HG03442 (cell line): Measurements from ENCODE around the gene CCL21.

ENCODE experiments used
- ATAC-seq: cut with Tn5 transposase; IDR thresholded peaks from one replicate; pipeline ENCODE4 v1.9.1; 2021; ENCODE audit warnings: mild to moderate bottlenecking, moderate library complexity; ENCODE audit not compliant: unreplicated experiment

The CCL21 gene

DNA sequence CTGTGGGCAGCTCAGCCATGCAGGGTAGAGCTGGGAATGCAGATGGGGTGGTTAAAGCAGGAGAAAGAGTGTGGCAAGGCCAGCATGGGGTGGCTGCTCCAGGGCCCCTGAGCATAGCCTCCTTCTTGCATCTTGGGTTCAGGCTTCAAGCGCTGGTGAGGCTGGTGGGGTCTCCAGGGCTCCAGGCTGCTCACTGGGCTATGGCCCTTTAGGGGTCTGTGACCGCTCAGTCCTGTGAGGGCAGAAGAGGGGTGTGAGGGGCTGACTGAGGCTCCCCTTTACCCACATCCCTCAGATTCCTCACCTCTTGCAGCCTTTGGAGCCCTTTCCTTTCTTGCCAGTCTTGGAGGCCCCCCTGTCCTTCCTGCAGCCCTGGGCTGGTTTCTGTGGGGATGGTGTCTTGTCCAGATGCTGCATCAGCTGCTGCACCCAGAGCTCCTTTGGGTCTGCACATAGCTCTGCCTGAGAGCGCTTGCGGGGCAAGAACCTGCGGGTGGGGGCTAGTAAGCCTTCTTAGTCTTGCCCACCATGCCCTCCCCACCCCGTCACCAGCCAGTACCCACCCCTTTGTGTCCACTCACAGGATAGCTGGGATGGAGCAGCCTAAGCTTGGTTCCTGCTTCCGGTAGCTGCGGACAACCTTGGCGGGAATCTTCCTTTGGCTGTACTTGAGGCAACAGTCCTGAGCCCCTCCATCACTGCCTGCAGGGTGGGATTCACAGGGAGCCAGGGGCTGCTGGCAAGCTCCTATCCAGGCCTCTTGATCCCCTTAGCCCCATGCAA lies 549 bp downstream of the CCL21 start:
- ATAC-seq: no peak

DNA sequence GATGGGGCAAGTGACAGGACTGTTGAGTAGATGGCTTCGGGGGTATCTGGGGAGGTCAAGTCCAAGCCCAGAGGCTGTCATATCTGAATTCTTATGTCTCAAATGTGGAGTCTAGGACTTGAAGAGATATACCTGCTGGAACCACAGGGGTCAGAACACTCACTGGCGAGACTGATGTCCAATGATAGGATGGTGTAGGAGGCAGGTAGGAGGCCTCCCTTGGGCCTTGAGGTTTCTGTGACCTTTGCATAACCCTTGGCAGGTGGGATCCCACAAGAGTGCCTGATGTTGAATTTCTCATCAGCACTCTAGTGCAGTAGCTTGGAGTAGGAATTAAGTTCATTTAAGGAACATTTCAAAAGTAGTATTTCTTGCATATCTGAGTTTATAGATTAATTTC lies 2.8 kb downstream of the CCL21 start:
- ATAC-seq: no peak

DNA sequence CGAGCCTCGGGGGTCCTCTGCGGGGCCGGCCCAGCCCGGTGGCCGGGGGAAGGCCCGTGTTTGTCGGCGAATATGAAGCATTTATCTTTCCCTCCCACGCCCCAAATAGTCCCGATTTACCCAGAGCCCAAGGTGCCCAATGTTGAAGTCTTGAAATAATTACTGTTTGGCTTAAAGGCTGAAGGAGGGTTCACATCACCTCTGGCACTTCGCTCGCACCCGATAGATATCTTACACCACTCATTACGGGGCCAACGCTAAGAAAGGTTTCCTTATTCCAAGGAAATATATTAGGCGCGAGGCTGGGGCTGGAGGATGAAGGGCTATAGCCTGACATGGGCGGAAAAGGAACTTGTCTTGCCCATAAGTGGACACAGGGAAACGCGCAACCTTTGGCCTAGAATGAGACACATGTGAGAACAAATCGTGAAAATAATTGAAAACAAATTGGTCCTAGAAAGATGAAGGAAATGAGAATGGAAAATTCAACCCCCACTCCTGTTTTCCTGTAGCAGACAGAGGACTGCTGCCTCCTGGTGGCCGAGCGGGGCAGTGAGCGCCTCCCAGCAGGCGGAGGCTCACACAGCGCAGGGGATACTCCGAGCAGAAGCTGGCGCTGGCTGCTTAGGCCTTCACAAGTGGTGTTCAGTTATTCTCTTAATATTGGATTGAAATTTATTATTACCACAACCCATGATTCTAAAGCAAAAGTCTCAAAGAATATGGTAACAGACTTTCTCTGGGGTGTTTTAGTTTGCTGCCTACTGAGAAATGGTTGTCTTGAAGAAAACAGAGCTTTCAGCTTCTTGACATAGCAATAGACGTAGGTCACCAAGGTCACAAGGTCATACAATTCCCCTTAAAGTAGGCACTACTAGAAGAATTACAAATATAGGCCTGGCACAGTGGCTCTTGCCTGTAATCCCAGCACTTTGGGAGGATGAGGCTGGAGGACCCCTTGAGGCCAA lies 7.9 kb downstream of the CCL21 start:
- no peak for ATAC-seq

DNA sequence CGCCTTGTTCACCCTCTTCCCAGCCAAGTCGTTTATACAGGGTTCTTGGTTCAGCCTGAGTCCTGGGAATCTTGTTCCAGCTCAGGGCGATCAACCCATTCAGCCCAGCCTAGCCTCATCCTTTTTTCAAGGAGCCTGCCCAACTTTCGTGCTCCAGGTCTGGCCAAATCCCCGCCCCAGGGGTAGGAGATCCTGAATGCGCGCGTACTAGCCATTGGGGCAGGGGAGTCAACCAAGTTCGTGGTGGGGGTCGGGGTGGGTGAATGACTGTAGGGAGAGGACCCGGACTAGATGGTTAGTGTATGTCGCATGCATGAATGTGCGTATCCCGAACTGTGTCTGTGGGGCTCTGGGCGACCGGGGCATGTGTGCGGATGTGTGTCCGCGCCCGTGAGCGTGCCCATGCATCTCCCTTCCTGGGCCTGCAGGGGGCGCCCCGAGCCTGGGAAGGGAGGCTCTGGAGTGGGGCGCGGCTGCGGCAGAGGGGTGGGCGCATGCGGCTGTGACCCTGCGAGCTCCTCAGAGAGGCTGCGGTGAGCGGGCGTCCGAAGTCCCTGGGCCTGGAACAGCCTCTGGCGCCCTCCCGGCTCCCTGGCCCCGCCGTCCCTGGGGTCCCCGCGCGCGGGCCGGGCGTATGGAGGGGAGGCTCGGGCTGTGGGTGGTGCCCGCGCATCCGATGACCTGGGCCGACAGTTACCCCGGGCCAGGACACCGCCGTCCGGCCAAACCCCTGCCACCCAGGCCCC lies 8.7 kb downstream of the CCL21 start:
- ATAC-seq: peak; percentile 59

DNA sequence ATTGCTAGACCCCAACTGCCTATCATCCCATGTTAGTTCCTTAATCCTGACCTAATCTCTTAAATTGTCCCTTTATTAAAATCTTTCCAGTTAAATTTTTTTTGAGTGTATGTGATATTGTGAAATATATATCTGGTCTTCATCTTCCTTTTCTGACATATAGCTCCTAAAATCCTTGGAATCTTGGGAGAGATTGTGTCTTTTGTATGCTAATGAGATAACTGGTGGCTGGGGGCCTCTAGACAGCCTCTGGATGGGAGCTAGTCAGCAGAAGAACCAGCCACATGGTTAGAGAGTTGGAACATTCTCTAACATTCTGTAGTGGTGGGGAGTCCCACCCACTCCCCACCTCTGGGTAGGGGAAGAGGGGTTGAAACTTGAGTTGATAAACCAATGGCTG lies 15.1 kb downstream of the CCL21 start:
- ATAC-seq: no peak

DNA sequence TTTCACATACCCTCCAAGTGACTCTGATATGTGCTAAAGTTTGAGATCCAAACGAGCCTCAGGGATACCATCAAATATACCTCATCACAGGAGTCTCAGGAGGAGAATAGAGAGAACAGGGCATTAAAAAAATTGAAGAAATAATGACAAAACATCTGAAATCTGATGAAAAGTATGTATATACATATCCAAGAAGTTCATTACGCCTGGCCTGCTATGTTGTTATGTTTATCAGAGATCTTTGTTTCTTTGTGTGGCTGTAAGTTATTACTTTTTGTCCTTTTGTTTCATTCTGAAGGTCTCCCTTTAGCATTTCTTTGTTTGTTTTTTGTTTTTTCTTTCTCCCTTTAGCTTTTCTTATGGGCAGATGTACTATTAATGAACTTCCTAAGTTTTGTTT lies 16.4 kb downstream of the CCL21 start:
- ATAC-seq: no peak

DNA sequence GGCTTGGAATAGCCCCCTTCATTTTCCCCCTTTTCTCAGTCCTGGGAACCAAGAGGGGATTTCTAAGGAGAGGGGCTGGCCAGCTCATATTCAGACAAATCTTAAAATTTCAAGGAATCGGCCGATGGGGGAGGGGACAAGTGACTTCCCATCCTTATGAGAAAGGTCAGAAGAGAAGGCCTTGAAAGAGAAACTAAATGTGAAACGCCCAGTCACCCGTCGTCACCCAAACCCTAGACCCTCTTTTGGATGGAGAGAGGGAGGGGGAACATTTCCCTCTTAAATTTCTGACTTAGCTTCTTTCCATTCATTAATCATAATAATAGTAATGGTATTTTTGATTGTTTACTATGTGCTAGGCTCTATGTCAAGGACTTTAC lies 18.0 kb downstream of the CCL21 start:
- ATAC-seq: no peak

DNA sequence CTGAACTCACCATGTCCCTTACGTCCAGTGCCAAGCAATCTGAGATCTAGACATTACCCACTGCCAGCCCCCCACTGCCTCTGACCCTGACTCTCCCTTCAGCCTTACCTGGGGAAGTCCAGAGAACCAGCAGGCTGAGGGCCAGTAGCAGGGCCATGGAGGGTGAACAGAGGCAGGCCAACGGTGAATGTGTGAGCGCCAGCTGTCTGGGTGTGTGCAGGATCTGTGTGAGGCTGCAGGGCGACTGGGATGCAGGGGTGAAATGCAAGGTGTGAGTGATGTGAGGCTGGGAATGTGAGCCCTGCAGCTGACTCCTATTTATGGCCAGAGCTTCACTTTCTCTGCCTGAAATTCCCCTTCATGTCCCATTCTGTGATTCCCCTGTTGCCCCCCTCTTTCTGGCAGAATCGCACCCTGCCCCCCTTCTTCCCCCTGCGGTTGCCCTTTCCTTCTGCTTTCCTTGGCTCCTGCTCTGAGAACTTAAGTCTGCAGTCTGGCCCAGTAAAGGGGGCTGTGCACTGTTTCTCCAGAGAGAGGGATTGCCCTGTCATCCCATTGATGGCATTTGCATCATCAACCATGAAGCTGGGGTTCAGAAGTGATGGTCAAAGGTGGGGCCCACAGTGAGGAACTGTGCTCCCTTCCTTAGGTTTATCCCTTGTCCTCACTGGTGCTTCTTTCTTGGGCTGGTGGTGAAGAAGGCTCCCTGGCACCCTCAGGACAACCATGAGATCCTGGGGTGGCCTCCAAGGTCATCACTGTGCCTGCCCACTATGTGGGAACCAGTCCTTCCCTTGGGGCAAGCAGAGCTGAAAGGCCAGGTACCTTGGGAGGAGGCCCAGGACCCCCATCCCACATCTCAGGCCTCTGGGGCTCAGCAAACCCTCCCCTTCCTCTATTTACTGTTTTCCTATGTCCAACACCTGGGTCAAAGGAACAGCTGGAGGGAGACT lies 18.7 kb downstream of the CCL21 start, which contains the start of gene CCL19:
CCL19 (minus strand) TSS at position 294 of the 953 bp plus-strand sequence; CDS start at position 157, 137 bp downstream.
- ATAC-seq: no peak

DNA sequence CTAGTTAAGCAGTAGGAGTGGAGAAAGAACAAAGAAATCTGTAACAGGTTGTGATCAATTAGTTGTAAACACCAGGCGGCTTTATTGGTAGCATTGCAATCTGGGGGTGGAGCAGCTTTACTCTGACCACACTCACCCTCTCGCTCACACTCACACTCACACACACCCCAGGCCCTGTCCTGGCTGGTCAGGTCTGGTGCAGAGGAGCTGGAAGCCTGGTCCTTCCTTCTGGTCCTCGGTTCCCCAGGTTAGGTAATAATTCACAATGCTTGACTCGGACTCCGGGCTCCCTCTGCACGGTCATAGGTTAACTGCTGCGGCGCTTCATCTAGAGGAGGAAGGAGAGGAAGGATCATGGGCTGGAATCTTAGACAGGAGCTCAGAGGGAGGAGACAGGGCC lies 20.4 kb downstream of the CCL21 start:
- no peak for ATAC-seq

DNA sequence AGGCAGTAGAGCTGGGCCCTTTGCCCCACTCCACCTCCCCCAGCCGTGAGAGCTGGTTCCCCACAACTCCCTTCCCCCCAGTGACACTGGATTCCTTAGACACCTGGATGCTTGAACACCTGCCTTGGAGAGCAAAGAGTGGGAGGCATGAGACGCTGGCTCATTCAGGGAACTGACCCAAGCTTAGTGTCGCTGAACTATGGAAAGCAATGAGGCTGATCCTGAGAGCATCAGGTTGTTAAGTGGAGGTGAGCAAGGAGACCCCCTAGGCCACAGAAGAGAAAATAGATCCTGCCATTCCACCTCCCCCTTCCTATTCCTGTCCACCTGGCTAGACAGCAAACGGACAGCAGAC lies 20.8 kb downstream of the CCL21 start:
- ATAC-seq: no peak

DNA sequence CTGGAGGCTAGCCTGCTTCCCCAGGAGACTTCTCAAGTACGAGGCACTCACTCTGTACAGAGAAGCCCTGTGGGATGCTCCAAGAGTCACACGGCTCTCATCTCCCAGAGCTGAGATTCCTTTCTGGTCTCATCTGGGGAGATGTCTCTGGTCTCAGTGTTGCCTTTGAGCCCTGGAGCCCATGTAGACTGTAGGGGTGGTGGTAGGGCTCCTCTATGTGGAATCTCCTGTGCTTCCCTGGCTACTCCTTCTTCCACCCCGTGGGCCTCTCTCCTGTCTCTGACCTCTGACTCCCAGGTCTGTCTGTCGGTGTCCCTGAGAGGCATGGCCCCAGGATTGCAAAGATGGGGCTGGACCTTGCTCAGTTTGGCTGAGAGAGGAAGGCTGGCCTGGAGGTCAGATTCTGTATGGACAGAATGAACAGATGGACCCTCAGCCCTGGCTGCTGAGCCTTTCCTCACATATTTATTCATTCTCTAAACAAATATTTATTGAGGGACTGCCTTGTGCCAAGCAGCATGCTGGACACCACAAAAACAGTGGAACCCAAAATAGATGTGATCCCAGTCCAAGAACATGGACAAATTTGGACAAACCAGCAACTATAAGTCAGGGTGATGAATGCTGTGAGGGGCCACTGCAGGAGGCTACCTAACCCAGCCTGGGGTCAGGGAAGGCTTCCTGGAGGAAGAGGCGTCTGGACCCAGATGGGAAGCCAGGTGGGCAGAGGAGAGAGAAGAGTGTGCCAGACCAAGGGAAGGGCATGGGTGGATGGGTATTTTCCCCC lies 21.4 kb downstream of the CCL21 start:
- no peak for ATAC-seq

DNA sequence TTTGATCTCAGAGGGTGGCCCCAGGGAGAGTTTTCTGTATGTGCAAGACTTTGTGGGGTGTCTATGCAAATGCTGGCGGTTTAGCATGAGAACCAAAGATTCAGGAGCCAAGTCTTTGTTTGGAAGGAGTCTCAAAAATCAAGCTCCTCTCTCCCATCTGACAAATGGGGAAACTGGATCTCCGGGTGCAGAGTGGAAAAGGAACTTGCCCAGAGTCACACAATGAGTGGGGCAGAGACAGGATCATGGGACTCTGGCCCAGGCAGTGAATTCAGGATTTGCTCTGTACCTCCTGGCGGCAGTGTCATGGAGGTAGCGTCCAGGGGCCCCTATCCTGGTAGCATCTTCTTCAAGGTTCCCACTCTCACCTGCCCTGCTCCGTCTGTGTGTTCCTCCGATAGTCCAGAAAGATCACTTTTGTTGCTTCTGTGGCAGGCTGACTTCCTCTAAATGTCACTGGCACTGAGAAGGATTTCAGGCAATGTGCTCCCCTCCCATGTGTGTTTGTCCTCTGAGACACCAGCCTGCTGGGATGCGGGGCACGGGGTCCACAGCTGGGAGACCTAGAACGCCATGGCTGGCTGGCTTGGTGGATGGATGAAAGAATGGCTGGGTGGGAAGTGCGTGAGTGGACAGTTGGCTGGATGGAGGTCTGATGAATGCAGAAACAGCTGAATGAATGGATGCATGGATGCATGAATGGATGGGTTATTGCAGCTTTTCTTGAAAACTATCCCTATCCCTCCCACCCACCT lies 22.5 kb downstream of the CCL21 start:
- no peak for ATAC-seq

DNA sequence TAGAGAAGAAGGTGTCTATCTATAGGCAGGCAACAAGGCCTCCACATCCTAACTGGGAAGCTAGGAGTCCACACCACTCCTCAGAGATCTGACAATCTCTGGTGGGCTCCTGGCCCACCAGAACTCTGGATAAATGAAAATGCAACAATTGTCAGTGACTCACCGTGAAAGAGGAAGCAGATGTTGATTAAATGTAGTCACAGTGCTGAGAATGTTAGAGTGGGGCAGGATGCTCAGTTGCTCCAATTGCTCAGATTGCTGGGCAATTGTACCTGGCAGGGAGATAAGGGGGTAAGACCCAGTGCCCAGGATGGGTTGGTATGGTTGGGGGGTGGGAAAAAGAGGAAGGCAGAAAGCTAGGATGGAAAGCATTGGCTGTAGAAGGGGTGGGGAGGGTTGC lies 23.2 kb downstream of the CCL21 start:
- no peak for ATAC-seq

DNA sequence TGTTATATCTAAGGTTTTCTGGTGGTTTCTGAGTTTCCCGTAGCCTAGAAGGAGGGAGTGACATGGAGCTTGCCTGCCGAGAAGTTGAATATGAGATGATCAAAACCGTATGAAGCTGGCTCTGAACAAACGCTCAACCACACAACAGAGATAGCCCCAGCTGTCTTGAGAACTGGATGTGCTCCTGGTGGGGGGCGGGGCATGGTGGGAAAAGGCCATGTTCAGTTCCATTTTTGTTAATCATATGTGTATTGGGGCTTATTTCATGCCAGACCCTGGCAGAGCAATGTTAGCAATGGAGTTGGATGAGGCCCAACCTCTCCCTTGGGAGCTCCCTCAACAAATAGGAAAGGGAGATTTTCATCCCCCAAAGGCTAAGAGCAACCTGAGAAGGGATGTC lies 23.7 kb downstream of the CCL21 start:
- ATAC-seq: no peak

DNA sequence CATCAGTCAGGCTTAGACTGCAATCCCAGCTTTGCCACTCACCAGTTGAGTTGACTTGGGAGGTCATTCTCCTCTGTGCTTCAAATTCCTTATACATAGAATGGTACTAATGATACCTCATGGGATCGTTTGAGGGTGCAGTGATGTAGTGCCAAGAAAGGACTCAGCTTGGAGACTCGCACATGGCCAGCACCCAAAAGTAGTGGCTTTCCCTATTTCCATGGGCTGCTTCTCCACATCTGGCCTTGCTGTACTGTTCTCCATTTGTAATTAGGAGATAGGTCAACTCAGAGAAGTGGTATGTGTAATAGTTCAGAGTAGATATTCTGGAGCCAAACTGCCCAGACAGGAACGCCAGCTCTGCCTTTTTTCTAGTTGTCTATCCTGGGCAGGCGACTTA lies 24.3 kb downstream of the CCL21 start:
- no peak for ATAC-seq

DNA sequence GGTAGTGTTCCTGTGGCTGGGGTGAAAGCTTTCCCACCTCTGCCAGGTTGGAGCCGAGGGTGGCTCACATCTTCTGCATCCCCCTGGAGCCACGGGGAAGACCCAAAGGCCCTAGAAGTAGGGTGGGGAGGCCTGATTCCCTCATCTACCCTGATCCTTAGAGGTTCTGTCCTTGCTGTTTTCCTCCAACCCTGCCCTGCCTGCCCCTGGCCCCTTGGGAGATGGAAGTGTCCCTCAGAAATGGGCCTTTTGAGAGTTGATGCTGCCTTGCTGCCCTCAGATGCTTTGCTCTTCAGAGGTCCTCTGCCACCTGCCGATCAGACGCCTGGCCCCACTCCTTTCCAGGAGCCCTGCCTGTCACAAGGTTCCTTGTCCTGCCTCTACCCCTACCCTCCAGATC lies 25.1 kb downstream of the CCL21 start:
- ATAC-seq: no peak

DNA sequence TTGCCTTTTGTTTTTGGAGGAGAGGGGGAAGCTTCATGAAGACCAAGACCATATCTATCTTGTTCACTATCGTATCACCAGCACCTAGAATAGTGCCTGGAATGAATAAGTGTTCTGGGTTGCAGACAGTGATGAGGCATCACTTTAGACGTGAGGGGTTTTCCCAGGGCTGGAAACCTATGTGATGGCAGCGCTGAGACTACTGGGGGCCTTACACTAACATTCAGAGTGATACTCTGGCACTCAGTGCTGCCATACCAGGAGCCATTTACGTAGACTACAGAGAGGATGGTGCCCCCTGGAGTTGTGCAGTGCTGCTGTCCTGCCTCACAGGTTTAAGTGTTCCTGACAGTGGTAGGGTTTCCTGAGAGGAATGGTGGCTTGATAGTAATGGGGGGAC lies 25.8 kb downstream of the CCL21 start:
- no peak for ATAC-seq

DNA sequence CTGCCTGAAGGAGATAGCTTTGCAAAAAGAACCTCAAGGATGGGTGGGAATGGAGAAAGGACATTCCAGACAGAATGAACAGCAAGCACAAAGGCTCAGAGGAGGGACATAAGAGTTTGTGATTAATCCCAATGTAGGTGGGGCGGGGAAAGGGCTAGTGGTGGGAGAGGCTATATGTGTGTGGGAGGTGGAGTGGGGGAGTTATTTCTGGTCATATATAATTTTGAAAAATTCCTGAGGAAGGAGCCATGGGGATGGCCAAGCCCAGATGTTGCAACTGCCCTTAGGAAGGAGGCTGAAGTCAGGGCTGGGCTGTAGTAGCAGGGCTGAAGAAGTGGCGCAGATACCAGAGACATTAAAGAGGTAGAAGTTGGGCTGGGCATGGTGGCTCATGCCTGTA lies 34.1 kb downstream of the CCL21 start:
- no peak for ATAC-seq
